Activated naive CD8-positive, alpha-beta T cell treated with anti-CD3 and anti-CD28 coated beads for 36 hours (primary cell): ENCODE data around the gene FAIM2. TPM values are rescaled to one million over a fixed set of nuclear protein-coding genes. Genes with fewer than 3 reads are reported as not detected.
"Not testable (repeated sequence)": the region's sequence is repeated elsewhere in the genome, so short reads cannot be mapped to it uniquely, and the experiment has no call there.

Experiments used
- DNase-seq: peaks from one replicate; pipeline ENCODE4 v3.0.0; 2021
- H3K27ac Mint-ChIP-seq: one replicate; pipeline ENCODE4 v1.8.0; 2022; ENCODE audit warnings: mild to moderate bottlenecking, moderate library complexity, mixed read lengths
- H3K27me3 Mint-ChIP-seq: one replicate; pipeline ENCODE4 v1.8.0; 2022; ENCODE audit warnings: mild to moderate bottlenecking, mixed read lengths
- H3K36me3 Mint-ChIP-seq: one replicate; pipeline ENCODE4 v1.8.0; 2021; ENCODE audit warnings: mild to moderate bottlenecking, mixed read lengths
- H3K4me1 Mint-ChIP-seq: one replicate; pipeline ENCODE4 v1.8.0; 2021; ENCODE audit warnings: mixed read lengths
- H3K4me3 Mint-ChIP-seq: one replicate; pipeline ENCODE4 v1.8.0; 2022; ENCODE audit warnings: mild to moderate bottlenecking, moderate library complexity, mixed read lengths
- H3K9me3 Mint-ChIP-seq: one replicate; pipeline ENCODE4 v1.8.0; 2022; ENCODE audit warnings: mixed read lengths
- total RNA-seq, 2 experiments: library from RNA; stranded (reverse); gene quantifications; one replicate each; pipeline ENCODE4 v1.2.3, GENCODE V29; 2021

Gene FAIM2
- total RNA-seq, 2 experiments from 2014 or later: 0.08 to 0.60 TPM

GRCh38 chr12:49887091-49887490, 16.6 kb downstream of the FAIM2 start:
- peaks cover 10% of the 10 kb centered on the region for H3K27me3 Mint-ChIP-seq
- H3K27ac Mint-ChIP-seq: no peak overlapping the region
- no peaks in the 10 kb centered on the region for H3K4me1 Mint-ChIP-seq
- no peak overlapping the region for H3K4me3 Mint-ChIP-seq
- no peak for DNase-seq
- no peaks in the 10 kb centered on the region for H3K9me3 Mint-ChIP-seq
- no peaks in the 10 kb centered on the region for H3K36me3 Mint-ChIP-seq

DNA sequence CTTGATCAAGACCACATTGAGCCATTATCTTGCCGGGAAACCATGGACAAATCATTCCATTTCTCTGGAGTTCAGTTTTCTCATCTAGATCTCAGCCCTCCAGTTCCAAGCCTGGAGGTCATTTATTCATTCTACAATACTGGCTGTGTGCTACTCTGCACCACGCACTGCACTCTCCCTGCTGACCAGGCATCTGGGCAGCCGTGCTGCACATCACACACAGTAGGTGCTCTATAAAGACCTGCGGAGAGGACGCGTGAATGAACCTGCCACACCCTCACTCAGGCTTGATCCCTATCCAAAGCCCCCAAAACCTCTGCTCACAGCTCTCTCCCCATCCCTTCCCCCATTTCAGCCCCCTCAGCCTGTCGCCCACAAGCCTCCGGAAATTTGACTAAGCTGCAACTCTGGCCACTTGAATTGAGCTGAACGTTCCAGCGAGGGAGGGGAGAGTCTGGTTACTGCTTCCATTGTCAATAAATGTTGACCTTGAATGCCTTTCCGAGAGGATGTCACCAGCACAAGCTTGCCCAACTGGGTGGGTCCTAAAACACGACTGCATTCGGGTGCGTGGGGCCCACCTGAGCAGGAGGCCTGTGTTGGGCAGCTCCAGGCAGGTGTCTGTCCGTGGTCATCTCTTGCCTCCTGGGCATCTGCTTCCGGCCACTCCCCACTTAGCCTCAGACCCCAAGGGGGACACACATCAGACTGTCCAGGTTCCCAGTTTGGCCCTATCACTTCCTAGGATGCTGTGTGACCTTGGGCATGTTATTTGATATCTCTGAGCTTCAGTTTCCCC, 17.8 kb downstream of the FAIM2 start:
- peaks cover 10% of the 10 kb centered on the region for H3K27me3 Mint-ChIP-seq
- no peak overlapping the region for H3K4me3 Mint-ChIP-seq
- DNase-seq: no peak
- H3K36me3 Mint-ChIP-seq: no peaks in the 10 kb centered on the region
- H3K4me1 Mint-ChIP-seq: no peaks in the 10 kb centered on the region
- no peaks in the 10 kb centered on the region for H3K9me3 Mint-ChIP-seq
- no peak overlapping the region for H3K27ac Mint-ChIP-seq

- DNase-seq: no peak
- peaks cover 10% of the 10 kb centered on the region for H3K27me3 Mint-ChIP-seq
- no peak overlapping the region for H3K27ac Mint-ChIP-seq
- H3K4me1 Mint-ChIP-seq: no peaks in the 10 kb centered on the region
- H3K4me3 Mint-ChIP-seq: no peak overlapping the region
- H3K9me3 Mint-ChIP-seq: peaks cover 3% of the 10 kb centered on the region
- H3K36me3 Mint-ChIP-seq: no peaks in the 10 kb centered on the region
Measured at GRCh38 chr12:49885118-49885517, 18.6 kb downstream of the FAIM2 start.

DNA sequence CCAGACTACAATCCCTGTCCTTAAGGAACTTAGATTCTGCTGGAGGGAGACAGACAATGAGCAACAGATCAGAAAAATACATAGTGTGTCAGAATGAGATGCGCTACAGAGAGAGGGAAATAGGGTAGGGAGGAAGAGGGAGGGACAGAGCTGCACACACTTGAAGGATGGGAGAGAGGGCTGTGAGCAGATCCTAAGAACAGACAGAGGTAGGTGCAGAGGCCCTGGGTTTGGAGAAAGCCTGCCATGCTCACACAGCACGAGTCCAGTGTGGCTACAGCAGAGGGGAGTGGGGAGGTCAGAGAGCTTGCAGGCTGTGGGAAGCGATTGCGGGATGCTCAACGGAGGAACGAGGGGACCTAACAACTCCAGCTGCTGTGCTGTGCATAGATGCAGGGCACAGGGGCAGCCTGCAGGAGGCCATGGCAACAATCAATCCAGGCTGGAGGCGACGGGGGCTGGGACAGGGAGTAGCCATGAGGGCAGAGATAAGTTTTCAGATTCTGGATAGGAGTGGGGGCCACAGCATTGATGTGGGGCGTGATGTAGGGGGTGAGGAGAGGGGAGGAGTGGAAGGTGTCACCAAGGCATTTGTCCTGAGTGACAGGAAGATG, 20.7 kb downstream of the FAIM2 start:
- Mint-ChIP-seq H3K36me3 (no peaks in the 10 kb centered on the region), H3K27ac (no peak overlapping the region), H3K27me3 (peaks cover 10% of the 10 kb centered on the region), H3K9me3 (peaks cover 11% of the 10 kb centered on the region), H3K4me1 (no peaks in the 10 kb centered on the region), H3K4me3 (no peak overlapping the region)
- DNase-seq: no peak

GRCh38 chr12:49882248-49882850, 21.4 kb downstream of the FAIM2 start:
- Mint-ChIP-seq H3K27me3 (peaks cover 10% of the 10 kb centered on the region), H3K9me3 (peaks cover 11% of the 10 kb centered on the region), H3K4me3 (no peak overlapping the region), H3K4me1 (no peaks in the 10 kb centered on the region), H3K36me3 (no peaks in the 10 kb centered on the region), H3K27ac (no peak overlapping the region)
- no peak for DNase-seq

DNA sequence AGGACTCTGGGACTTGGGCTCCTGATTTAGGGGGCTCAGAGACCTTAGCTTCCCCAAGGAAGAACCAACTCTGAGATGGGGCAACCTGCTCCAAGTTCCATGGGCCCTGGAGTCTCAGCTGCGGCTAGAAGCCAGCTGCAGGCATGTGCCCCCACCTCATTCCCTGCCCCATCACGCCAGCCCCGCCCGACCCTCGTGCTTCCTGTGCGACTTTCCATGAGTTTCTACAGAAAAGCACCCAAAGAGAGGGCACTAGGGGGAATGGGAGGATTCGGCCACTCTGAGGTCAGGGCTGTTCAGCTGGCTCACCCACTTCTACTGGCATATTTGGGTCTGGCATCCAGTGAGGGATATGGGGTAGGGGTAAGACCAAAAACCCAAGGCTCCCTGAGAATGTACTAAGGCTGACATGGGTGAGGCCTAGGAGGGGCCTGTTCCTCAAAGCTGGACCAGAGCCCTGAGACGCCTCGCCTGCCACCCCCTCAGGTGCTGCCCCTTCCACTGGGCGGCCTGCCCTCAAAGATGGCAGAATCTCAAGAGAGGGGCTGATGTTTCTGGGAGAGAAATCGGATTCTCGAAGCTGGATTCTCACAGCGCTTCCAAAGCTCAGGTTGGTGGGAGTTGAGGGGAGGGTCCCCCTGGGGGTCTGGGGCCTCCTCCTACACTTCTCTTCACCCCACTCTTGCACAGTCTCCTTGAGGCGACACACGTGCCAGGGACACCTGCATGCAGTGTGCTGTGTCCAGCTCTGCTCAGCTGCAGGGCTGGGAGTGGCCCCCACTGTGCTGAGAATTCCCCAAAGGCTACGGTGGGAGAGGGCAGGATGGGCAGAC, 22.1 kb downstream of the FAIM2 start:
- Mint-ChIP-seq H3K27ac (no peak overlapping the region), H3K4me3 (no peak overlapping the region), H3K4me1 (no peaks in the 10 kb centered on the region), H3K9me3 (peaks cover 11% of the 10 kb centered on the region), H3K27me3 (peaks cover 5% of the 10 kb centered on the region), H3K36me3 (no peaks in the 10 kb centered on the region)
- no peak for DNase-seq

DNA sequence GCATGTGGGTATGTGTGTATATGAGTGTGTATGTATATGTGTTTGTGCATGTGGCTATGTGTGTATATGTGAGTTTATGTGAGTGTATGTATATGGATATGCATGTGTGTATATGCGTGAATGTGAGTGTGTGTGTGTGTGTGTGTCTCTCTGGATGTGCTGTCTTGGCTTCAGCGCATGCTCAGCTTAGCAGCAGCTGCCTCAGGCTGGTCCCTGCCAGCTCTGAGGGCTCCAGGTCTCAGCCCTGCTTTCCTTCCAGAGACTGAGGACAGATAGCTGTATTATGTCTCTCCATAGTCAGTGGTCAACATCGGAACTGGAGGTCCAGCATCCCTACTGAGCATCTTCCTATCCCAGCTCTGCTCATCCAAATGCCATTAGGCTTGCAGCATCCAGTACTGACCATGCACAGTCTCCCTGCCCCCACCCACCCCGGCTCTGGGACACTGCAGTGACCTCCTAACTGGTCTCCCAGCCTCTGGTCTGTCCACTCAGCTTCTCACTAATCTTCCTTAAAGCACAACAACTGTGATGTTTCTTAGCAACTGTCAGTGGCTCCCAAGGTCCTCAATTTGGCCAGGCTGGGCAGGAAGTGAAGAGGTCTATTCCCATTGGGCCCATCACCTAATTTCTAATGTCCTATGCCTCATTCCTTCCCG, 22.8 kb downstream of the FAIM2 start:
- Mint-ChIP-seq H3K27me3 (peaks cover 5% of the 10 kb centered on the region), H3K9me3 (peaks cover 11% of the 10 kb centered on the region), H3K4me1 (no peaks in the 10 kb centered on the region), H3K36me3 (no peaks in the 10 kb centered on the region), H3K27ac (no peak overlapping the region), H3K4me3 (no peak overlapping the region)
- no peak for DNase-seq

- not testable (repeated sequence) for H3K36me3 Mint-ChIP-seq, H3K4me1 Mint-ChIP-seq, DNase-seq, H3K27ac Mint-ChIP-seq, H3K27me3 Mint-ChIP-seq, H3K4me3 Mint-ChIP-seq
- peaks cover 11% of the 10 kb centered on the region for H3K9me3 Mint-ChIP-seq
Measured at GRCh38 chr12:49879065-49879464, 24.6 kb downstream of the FAIM2 start.

GRCh38 chr12:49878021-49878420, 25.7 kb downstream of the FAIM2 start:
- H3K27ac Mint-ChIP-seq: no peak overlapping the region
- no peaks in the 10 kb centered on the region for H3K36me3 Mint-ChIP-seq
- peaks cover 11% of the 10 kb centered on the region for H3K9me3 Mint-ChIP-seq
- no peaks in the 10 kb centered on the region for H3K4me1 Mint-ChIP-seq
- DNase-seq: no peak
- no peaks in the 10 kb centered on the region for H3K27me3 Mint-ChIP-seq
- no peak overlapping the region for H3K4me3 Mint-ChIP-seq

DNA sequence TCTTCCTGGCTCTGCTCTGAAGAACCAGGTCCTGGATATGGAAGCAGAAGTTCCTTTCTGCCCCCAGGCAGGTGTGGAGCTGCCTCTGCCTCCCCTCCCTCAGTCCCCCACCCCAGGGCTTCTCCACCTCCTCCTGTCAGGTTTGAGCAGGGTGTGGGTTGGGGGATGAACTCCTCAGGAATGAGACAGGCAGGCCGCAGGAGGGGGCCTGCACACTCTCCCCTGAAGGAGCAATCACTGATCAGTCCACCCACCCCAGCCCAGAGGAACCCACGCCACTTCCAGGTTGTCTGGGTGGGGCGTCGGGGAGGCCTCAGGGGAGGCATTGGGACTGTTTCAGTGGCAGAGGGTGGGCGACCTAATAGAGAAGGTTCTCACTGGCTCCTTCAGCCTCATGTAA, 26.6 kb downstream of the FAIM2 start:
- Mint-ChIP-seq H3K27ac (no peak overlapping the region), H3K9me3 (peaks cover 11% of the 10 kb centered on the region)

DNA sequence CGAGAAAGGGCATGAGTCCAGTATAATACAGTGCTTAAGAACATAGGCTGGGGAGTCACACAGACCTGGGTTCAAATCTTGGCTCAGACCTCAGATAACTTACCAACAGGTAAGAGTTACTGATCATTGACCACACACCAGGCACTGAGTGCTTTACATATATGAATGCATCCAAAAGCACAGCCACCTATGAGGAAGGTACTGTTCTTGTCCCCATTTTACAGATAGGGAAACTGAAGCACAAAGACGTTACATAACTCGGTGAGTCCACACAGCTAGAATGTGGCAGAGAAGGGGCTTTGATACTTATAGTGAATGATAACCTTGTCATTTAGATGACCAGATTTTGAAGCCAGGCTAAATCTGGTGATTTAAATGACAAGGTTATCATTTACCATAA, 27.6 kb downstream of the FAIM2 start:
- Mint-ChIP-seq H3K4me1 (no peaks in the 10 kb centered on the region), H3K4me3 (no peak overlapping the region), H3K27me3 (no peaks in the 10 kb centered on the region), H3K9me3 (peaks cover 11% of the 10 kb centered on the region), H3K36me3 (no peaks in the 10 kb centered on the region), H3K27ac (no peak overlapping the region)
- DNase-seq: no peak

More for the DNA sequence above, 26.6 kb downstream of the FAIM2 start:
- Mint-ChIP-seq H3K4me3 (no peak overlapping the region), H3K27me3 (no peaks in the 10 kb centered on the region), H3K4me1 (no peaks in the 10 kb centered on the region), H3K36me3 (no peaks in the 10 kb centered on the region)
- DNase-seq: no peak

DNA sequence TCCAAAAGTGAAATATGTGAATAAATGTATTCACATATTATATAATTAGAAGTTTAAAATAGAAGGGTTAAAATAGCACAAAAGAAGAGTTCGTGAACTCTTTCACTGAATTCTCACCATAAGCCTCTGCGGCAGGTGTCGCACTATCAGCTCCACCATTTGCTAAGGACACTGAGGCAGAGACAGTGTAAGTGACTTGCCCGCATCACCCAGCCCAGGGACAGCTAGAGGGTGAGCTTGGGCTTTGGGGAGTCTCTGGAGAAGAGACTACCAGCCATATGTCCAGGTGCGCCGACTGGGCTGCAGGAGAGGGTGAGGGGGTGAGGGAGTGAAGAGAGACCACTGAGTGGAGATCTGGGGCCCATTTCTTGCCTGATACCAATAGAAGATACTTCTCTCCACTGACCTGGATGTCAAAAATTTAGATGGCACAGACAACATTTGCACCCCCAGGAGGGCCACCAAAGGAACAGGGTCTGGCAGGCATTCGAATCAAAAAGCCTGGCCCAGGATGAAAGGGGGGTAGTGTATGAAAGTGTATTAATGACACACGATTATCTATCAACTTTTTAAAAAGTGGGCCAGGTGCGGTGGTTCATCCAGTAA, 28.5 kb downstream of the FAIM2 start:
- peaks cover 9% of the 10 kb centered on the region for H3K9me3 Mint-ChIP-seq
- H3K27me3 Mint-ChIP-seq: no peaks in the 10 kb centered on the region
- no peak for DNase-seq
- H3K27ac Mint-ChIP-seq: no peak overlapping the region
- no peaks in the 10 kb centered on the region for H3K36me3 Mint-ChIP-seq
- no peaks in the 10 kb centered on the region for H3K4me1 Mint-ChIP-seq
- H3K4me3 Mint-ChIP-seq: no peak overlapping the region

- H3K4me1 Mint-ChIP-seq: no peaks in the 10 kb centered on the region
- no peaks in the 10 kb centered on the region for H3K36me3 Mint-ChIP-seq
- H3K27ac Mint-ChIP-seq: no peak overlapping the region
- DNase-seq: no peak
- H3K27me3 Mint-ChIP-seq: no peaks in the 10 kb centered on the region
- H3K9me3 Mint-ChIP-seq: peaks cover 2% of the 10 kb centered on the region
- no peak overlapping the region for H3K4me3 Mint-ChIP-seq
Measured at GRCh38 chr12:49874142-49874897, 29.4 kb downstream of the FAIM2 start.
